GM19328 (cell line): ENCODE results near the gene GLCE.

ENCODE experiments used
- ATAC-seq: cut with Tn5 transposase; IDR thresholded peaks from one replicate; pipeline ENCODE4 v1.9.1; 2021; ENCODE audit warnings: mild to moderate bottlenecking, moderate library complexity; ENCODE audit not compliant: unreplicated experiment

GLCE gene

GRCh38 chr15:69160141-69160993, at the start of gene GLCE:
Gene GLCE, plus strand, starts transcription at chr15:69160635. Its CDS starts 95,172 bp downstream, at chr15:69255807.
- peak; percentile 99 for ATAC-seq

- ATAC-seq, result no peak
These were observed 46.0 kb upstream of the GLCE start for GRCh38 chr15:69114331-69114928.

GRCh38 chr15:69115031-69115430, 45.4 kb upstream of the GLCE start:
- no peak for ATAC-seq

- ATAC-seq, result no peak
These were observed 44.0 kb upstream of the GLCE start for GRCh38 chr15:69116391-69116790.

GRCh38 chr15:69117431-69117871, 43.0 kb upstream of the GLCE start:
- ATAC-seq, result no peak

GRCh38 chr15:69118089-69118488, 42.3 kb upstream of the GLCE start:
- ATAC-seq, result no peak

GRCh38 chr15:69119001-69119400, 41.4 kb upstream of the GLCE start:
- no peak for ATAC-seq

- ATAC-seq, result no peak
These were observed 40.6 kb upstream of the GLCE start for GRCh38 chr15:69119683-69120395.

GRCh38 chr15:69120732-69121131, 39.7 kb upstream of the GLCE start:
- ATAC-seq, result no peak

- no peak for ATAC-seq
These were observed 39.1 kb upstream of the GLCE start for GRCh38 chr15:69121198-69121828.

GRCh38 chr15:69125236-69125635, 35.2 kb upstream of the GLCE start:
- ATAC-seq, result no peak

GRCh38 chr15:69126054-69126469, 34.4 kb upstream of the GLCE start:
- no peak for ATAC-seq

GRCh38 chr15:69127306-69127705, 33.1 kb upstream of the GLCE start:
- no peak for ATAC-seq

- ATAC-seq, result no peak
These were observed 31.6 kb upstream of the GLCE start for GRCh38 chr15:69128667-69129311.

- no peak for ATAC-seq
These were observed 28.8 kb upstream of the GLCE start for GRCh38 chr15:69131362-69132220.

- no peak for ATAC-seq
These were observed 28.0 kb upstream of the GLCE start for GRCh38 chr15:69132430-69132829.

- no peak for ATAC-seq
These were observed 27.2 kb upstream of the GLCE start for GRCh38 chr15:69132977-69133861.

GRCh38 chr15:69133862-69134519, 26.4 kb upstream of the GLCE start:
- ATAC-seq, result no peak
